OCI-LY3 (cell line): ENCODE measurements around the gene INTS6L.

ENCODE experiments used
- H2AFZ ChIP-seq: fragments of 200-600, 300-600 bp; shearing (Covaris generic); 2 replicates; pipeline ENCODE4 v1.6.0; 2014; ENCODE audit warnings: antibody characterized with exemption, low read depth, low read length
- H3K27ac ChIP-seq: fragments of 200-600, 300-600 bp; sonication (generic); 2 replicates; pipeline ENCODE4 v1.5.1; 2014; ENCODE audit warnings: mild to moderate bottlenecking, low read length, moderate library complexity, mixed read lengths
- H3K27me3 ChIP-seq: fragments of 200-600, 300-600 bp; sonication (generic); 2 replicates; pipeline ENCODE4 v1.6.1; 2014; ENCODE audit warnings: low read depth, low read length, mixed read lengths
- H3K36me3 ChIP-seq: fragments of 200-600, 300-600 bp; sonication (generic); replicated peaks from 2 replicates; pipeline ENCODE3; 2014; ENCODE audit warnings: low read depth, low read length, mixed read lengths
- H3K4me1 ChIP-seq: fragments of 300-600, 200-600 bp; sonication (generic); 2 replicates; pipeline ENCODE4 v1.6.1; 2014; ENCODE audit warnings: low read length, mixed read lengths
- H3K4me2 ChIP-seq: fragments of 200-600, 300-600 bp; sonication (generic); 2 replicates; pipeline ENCODE4 v1.6.1; 2014; ENCODE audit warnings: low read length, mixed read lengths
- H3K4me3 ChIP-seq: fragments of 300-600, 200-600 bp; sonication (generic); 2 replicates; pipeline ENCODE4 v1.5.1; 2014; ENCODE audit warnings: antibody characterized with exemption, mild to moderate bottlenecking, low read length, moderate library complexity
- H3K79me2 ChIP-seq: fragments of 300-600, 200-600 bp; shearing (Covaris generic); 2 replicates; pipeline ENCODE4 v1.6.1; 2014; ENCODE audit warnings: mild to moderate bottlenecking, low read length, mixed read lengths
- H3K9ac ChIP-seq: fragments of 300-600, 200-600 bp; shearing (Covaris generic); 2 replicates; pipeline ENCODE4 v1.6.0; 2014; ENCODE audit warnings: mild to moderate bottlenecking, low read length, moderate library complexity
- H3K9me3 ChIP-seq: fragments of 200-600, 300-600 bp; shearing (Covaris generic); 2 replicates; pipeline ENCODE4 v1.6.1; 2014; ENCODE audit warnings: low read length, mixed read lengths; ENCODE audit not compliant: insufficient read depth
- H4K20me1 ChIP-seq: fragments of 200-600, 300-600 bp; sonication (generic); 2 replicates; pipeline ENCODE4 v1.6.1; 2016; ENCODE audit warnings: low read length, mixed read lengths; ENCODE audit not compliant: insufficient read depth
- EZH2phosphoT487 ChIP-seq: fragments of 200-600 bp; shearing (Covaris generic); IDR thresholded peaks from 2 replicates; pipeline ENCODE4 v1.6.1; 2018; ENCODE audit warnings: antibody characterized with exemption, mixed run types, low read depth
- TF ChIP-seq, protein P1 (sequence below): fragments of 200-600, 300-600 bp; sonication (generic); IDR thresholded peaks from 2 replicates; pipeline ENCODE4 v1.5.1; 2014; ENCODE audit warnings: antibody characterized with exemption, low read length, low read depth

The INTS6L gene

DNA sequence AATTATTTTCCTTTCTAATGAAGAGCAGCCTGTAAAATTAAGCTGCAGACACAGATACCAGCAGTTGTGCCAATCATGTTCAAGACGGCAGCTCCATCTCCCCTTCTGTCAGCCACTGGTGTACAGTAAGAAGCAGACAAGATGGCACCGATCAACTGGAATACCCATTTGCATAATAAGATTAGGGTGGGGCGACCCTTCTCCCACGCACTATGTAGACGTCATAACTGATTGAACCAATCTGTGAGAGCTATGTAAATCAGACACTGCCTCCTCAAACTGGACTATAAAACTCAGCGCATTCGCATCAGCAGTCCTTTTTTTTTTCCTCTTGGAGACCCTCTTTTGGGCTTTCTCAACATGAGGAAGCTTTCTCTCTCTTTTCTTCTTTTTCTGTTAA is 40.4 kb upstream of the INTS6L start:
- H3K79me2 ChIP-seq = no peaks in the 10 kb centered on the region
- H3K4me1 ChIP-seq = no peaks in the 10 kb centered on the region
- H3K4me2 ChIP-seq = no peak overlapping the region
- H3K36me3 ChIP-seq = no peaks in the 10 kb centered on the region
- no peak overlapping the region for H3K27ac ChIP-seq
- H3K9me3 ChIP-seq = no peaks in the 10 kb centered on the region
- H4K20me1 ChIP-seq = no peaks in the 10 kb centered on the region
- H2AFZ ChIP-seq = no peak overlapping the region
- no peak overlapping the region for H3K4me3 ChIP-seq
- TF ChIP-seq EZH2phosphoT487 = no peak
- TF ChIP-seq, protein P1, sequence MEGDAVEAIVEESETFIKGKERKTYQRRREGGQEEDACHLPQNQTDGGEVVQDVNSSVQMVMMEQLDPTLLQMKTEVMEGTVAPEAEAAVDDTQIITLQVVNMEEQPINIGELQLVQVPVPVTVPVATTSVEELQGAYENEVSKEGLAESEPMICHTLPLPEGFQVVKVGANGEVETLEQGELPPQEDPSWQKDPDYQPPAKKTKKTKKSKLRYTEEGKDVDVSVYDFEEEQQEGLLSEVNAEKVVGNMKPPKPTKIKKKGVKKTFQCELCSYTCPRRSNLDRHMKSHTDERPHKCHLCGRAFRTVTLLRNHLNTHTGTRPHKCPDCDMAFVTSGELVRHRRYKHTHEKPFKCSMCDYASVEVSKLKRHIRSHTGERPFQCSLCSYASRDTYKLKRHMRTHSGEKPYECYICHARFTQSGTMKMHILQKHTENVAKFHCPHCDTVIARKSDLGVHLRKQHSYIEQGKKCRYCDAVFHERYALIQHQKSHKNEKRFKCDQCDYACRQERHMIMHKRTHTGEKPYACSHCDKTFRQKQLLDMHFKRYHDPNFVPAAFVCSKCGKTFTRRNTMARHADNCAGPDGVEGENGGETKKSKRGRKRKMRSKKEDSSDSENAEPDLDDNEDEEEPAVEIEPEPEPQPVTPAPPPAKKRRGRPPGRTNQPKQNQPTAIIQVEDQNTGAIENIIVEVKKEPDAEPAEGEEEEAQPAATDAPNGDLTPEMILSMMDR = no peak
- 0 out of 2 replicates have a peak, but pooled peaks cover 3% of the 10 kb centered on the region for H3K27me3 ChIP-seq
- H3K9ac ChIP-seq = no peak overlapping the region

DNA sequence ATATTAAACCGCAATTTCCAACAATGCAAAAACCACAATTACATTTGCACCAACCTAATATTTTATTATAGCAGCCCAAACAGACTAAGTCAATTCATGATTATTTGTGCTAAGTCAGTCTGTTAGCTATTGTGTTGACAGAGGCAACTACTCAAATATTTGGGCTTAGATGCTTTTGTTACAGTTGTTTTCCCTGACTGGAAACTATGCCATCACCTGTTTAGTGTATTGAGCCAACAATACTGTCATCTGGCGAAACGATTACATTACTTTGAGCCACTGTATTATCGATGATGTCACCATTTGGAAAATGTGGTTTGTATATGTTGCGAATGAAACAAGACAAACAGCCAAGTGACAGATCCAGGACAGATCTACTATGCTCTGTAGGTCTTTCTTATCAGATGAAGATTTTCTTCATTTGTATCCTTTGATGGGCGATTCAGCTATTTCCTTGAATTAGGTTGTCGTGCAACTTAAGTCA is 38.7 kb upstream of the INTS6L start:
- Histone ChIP-seq H3K4me3 (no peak overlapping the region), H2AFZ (no peak overlapping the region), H3K4me2 (no peak overlapping the region), H3K27ac (no peak overlapping the region), H3K9ac (no peak overlapping the region), H3K36me3 (no peaks in the 10 kb centered on the region), H3K9me3 (no peaks in the 10 kb centered on the region), H3K4me1 (no peaks in the 10 kb centered on the region), H3K27me3 (0 out of 2 replicates have a peak, but pooled peaks cover 3% of the 10 kb centered on the region), H3K79me2 (no peaks in the 10 kb centered on the region), H4K20me1 (no peaks in the 10 kb centered on the region)
- no peak for TF ChIP-seq EZH2phosphoT487
- TF ChIP-seq, protein P1 = no peak

DNA sequence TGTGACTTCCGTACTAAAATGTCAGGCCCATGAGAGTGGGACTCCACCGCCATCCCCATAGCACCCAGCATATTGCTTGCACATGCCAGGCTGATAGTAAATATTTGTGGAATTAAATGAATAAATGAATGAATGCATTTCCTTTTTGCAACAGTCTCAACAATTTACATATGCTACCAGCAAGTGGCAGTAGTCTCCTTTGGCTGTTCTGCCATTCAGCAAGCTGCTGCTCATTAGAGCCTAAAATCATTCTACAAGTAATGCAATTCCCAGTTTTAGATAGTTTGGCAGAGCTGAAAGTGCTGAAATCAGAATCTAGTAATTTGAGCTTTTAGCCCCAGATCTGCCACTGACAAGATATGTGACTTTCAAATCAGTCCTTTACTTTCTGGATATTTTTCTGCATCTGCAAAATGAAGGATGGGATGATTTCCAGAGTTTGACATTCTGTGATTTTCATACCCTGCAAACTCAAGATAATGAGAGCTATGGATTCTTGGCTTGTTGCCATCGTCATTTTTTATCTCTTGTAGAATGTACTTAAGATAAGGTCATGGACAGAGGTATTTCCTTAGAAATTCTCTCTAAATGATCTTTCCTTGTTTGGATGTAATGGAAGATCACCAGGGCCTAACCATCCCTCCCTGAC is 35.7 kb upstream of the INTS6L start:
- no peak overlapping the region for H2AFZ ChIP-seq
- no peak overlapping the region for H3K9ac ChIP-seq
- no peak overlapping the region for H3K27ac ChIP-seq
- H3K4me2 ChIP-seq = no peak overlapping the region
- H3K4me3 ChIP-seq = no peak overlapping the region
- H3K36me3 ChIP-seq = no peaks in the 10 kb centered on the region
- H3K4me1 ChIP-seq = peaks cover 15% of the 10 kb centered on the region
- H3K27me3 ChIP-seq = no peaks in the 10 kb centered on the region
- no peak for TF ChIP-seq EZH2phosphoT487
- TF ChIP-seq, protein P1 = peak; percentile 68
- no peaks in the 10 kb centered on the region for H4K20me1 ChIP-seq
- H3K79me2 ChIP-seq = no peaks in the 10 kb centered on the region
- H3K9me3 ChIP-seq = no peaks in the 10 kb centered on the region

DNA sequence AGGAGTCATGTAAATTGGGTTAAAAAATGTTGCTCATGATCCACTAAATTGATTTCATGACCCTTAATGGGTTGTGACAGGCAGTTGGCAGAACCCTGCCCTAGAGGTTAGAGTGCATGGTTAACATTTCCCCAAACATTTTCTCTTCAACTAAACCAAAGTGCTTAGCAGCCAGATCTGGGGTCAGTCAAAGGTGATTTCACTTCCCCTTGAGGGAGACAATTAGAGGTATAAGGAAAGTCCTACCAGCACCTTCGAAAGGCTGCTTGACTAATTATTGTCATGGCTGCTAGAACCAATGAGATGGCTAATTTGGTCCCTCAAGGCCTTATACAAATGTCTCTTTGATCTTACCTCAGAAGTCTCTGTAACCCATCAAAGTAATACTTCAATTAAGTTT is 30.9 kb upstream of the INTS6L start:
- no peak overlapping the region for H3K4me3 ChIP-seq
- peak overlapping the region; percentile 30 for H3K4me2 ChIP-seq
- H3K79me2 ChIP-seq = no peaks in the 10 kb centered on the region
- TF ChIP-seq, protein P1 = no peak
- TF ChIP-seq EZH2phosphoT487 = no peak
- no peaks in the 10 kb centered on the region for H3K9me3 ChIP-seq
- no peak overlapping the region for H3K27ac ChIP-seq
- H3K27me3 ChIP-seq = no peaks in the 10 kb centered on the region
- H4K20me1 ChIP-seq = no peaks in the 10 kb centered on the region
- no peak overlapping the region for H3K9ac ChIP-seq
- peaks cover 19% of the 10 kb centered on the region for H3K4me1 ChIP-seq
- H2AFZ ChIP-seq = no peak overlapping the region
- no peaks in the 10 kb centered on the region for H3K36me3 ChIP-seq
